Sigmoid colon (tissue), 4 donors: ENCODE results near the gene CAPZA1.

ENCODE experiments used
- CTCF ChIP-seq, 4 experiments: fragments of 450-650 bp in 3 of 4; fragments of 200-600 bp in 1 of 4; IDR thresholded peaks; one replicate each; pipeline ENCODE4 v1.5.1; 2016 to 2019; ENCODE audit warnings: antibody characterized with exemption in 4 of 4, mild to moderate bottlenecking in 3 of 4, moderate library complexity in 2 of 4
- POLR2A ChIP-seq, 2 donors: fragments of 450-650 bp; IDR thresholded peaks; one replicate each; pipeline ENCODE4 v1.6.1; 2016; ENCODE audit warnings: antibody characterized with exemption in 2 of 2, mild to moderate bottlenecking in 2 of 2, moderate library complexity in 2 of 2
- POLR2AphosphoS5 ChIP-seq, 4 donors: sonication (generic); formaldehyde crosslinking; IDR thresholded peaks; one replicate each; pipeline ENCODE4 v1.6.1; 2017; ENCODE audit warnings: antibody characterized with exemption in 4 of 4

- TF ChIP-seq CTCF (IDR thresholded peaks at IDR 0.05) (no peak), POLR2AphosphoS5 (IDR thresholded peaks at IDR 0.05) (no peak), POLR2A (IDR thresholded peaks at IDR 0.05) (no peak)
Measured at GRCh38 chr1:112694363-112694929, 74.8 kb downstream of the CAPZA1 start.
